ENCODE results near the gene PATL2. TPM values are rescaled to one million over a fixed set of nuclear protein-coding genes. Genes with fewer than 3 reads are reported as not detected.
"Not testable (repeated sequence)": the region's sequence is repeated elsewhere in the genome, so short reads cannot be mapped to it uniquely, and the experiment has no call there.

Gene PATL2
- total RNA-seq (2021) (1.2 and 1.6 TPM in 2 replicates), Bru-seq, nascent RNA (percentile 33 among the genes with signal in this experiment), BruChase-seq, experiment 1, labeled RNA remaining after a 2-hour chase (percentile 44 among the genes with signal in this experiment), BruChase-seq, experiment 2, labeled RNA remaining after a 6-hour chase (percentile 49 among the genes with signal in this experiment)
- long read RNA-seq, partial matches to known transcripts = 0 of 1 reads
- long read RNA-seq, other reads (novel, unspliced or antisense) = 1 of 1 reads

DNA sequence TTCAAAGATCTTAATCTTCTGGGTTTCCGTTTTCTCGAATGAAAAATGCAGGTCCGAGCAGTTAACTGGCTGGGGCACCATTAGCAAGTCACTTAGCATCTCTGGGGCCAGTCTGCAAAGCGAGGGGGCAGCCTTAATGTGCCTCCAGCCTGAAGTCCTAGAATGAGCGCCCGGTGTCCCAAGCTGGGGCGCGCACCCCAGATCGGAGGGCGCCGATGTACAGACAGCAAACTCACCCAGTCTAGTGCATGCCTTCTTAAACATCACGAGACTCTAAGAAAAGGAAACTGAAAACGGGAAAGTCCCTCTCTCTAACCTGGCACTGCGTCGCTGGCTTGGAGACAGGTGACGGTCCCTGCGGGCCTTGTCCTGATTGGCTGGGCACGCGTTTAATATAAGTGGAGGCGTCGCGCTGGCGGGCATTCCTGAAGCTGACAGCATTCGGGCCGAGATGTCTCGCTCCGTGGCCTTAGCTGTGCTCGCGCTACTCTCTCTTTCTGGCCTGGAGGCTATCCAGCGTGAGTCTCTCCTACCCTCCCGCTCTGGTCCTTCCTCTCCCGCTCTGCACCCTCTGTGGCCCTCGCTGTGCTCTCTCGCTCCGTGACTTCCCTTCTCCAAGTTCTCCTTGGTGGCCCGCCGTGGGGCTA is at the start of gene PATL2, which contains the start of gene B2M:
Gene PATL2 (minus strand): TSS at position 228 of the 647 bp plus-strand sequence. CDS start 34,833 bp downstream, outside the sequence.
Gene B2M (plus strand): TSS at position 422 of the 647 bp plus-strand sequence. CDS start 30 bp downstream, at position 452.
- no TSS peak for BruUV-seq (replicated peaks)
- peak within 1 kb of the TSS; percentile 94 for H3K27ac ChIP-seq (ENCODE audit: low read depth, low read length, poor library complexity, severe bottlenecking)

GRCh38 chr15:44753345-44753744 is 42.2 kb upstream of the PATL2 start:
- ChIA-PET POLR2A (ENCODE audit: low non-redundant PET) (no interaction called here), CTCF (no interaction called here)
- intact Hi-C loops (cut with micrococcal nuclease; ENCODE audit: unreplicated experiment) = no loop called here
- H3K27ac ChIP-seq (ENCODE audit: low read depth, low read length, poor library complexity, severe bottlenecking) = no peak overlapping the region
- H3K4me1 ChIP-seq (ENCODE audit: insufficient read depth, low read length, poor library complexity, severe bottlenecking) = no peaks in the 10 kb centered on the region
- TF ChIP-seq CTCF (conservative IDR thresholded peaks at IDR 0.05; ENCODE audit: low read depth, low read length) (no peak), EZH2 (IDR thresholded peaks at IDR 0.05; ENCODE audit: borderline replicate concordance, low read depth, low read length, poor library complexity, severe bottlenecking) (no peak)
- no peak for DNase-seq (ENCODE audit: low spot score)
- no peak overlapping the region for H3K4me3 ChIP-seq (ENCODE audit: low read depth, low read length, poor library complexity, severe bottlenecking)
- no TSS peak for BruUV-seq (replicated peaks)
- H3K27me3 ChIP-seq (replicated peaks; ENCODE audit: insufficient read depth, low read depth, low read length, poor library complexity) = no peaks in the 10 kb centered on the region
- H3K36me3 ChIP-seq (ENCODE audit: insufficient read depth, low read length, poor library complexity, severe bottlenecking) = no peaks in the 10 kb centered on the region
- peaks cover 15% of the 10 kb centered on the region for H3K9me3 ChIP-seq (ENCODE audit: low read depth, low read length, poor library complexity, severe bottlenecking)

More for the DNA sequence above, at the start of gene PATL2, which contains the start of gene B2M:
- CTCF ChIA-PET = interaction anchor here (1.2 to 2.4 kb wide), 2 partner anchors 15 to 48 kb away, joined by 5 to 8 read pairs; partner anchors contain the start of gene SPG11
- H3K4me1 ChIP-seq (ENCODE audit: insufficient read depth, low read length, poor library complexity, severe bottlenecking) = peaks cover 29% of the 10 kb centered on the region
- no peaks in the 10 kb centered on the region for H3K27me3 ChIP-seq (replicated peaks; ENCODE audit: insufficient read depth, low read depth, low read length, poor library complexity)
- POLR2A ChIA-PET (ENCODE audit: low non-redundant PET) = interaction anchor here (0.6 to 0.9 kb wide), 4 partner anchors 11 to 77 kb away, joined by 3 to 6 read pairs (median 4); no protein-coding TSS in a partner anchor
- H3K9me3 ChIP-seq (ENCODE audit: low read depth, low read length, poor library complexity, severe bottlenecking) = no peaks in the 10 kb centered on the region
- peaks cover 23% of the 10 kb centered on the region for H3K36me3 ChIP-seq (ENCODE audit: insufficient read depth, low read length, poor library complexity, severe bottlenecking)
- peak; percentile 98 for DNase-seq (ENCODE audit: low spot score)
- TF ChIP-seq CTCF (conservative IDR thresholded peaks at IDR 0.05; ENCODE audit: low read depth, low read length) (no peak), EZH2 (IDR thresholded peaks at IDR 0.05; ENCODE audit: borderline replicate concordance, low read depth, low read length, poor library complexity, severe bottlenecking) (no peak)
- intact Hi-C loops (cut with micrococcal nuclease; ENCODE audit: unreplicated experiment) = loop anchor here (5.0 kb wide), 1 partner anchor 49 kb away; the partner anchor contains the start of gene SPG11
- peak within 1 kb of the TSS; percentile 88 for H3K4me3 ChIP-seq (ENCODE audit: low read depth, low read length, poor library complexity, severe bottlenecking)

DNA sequence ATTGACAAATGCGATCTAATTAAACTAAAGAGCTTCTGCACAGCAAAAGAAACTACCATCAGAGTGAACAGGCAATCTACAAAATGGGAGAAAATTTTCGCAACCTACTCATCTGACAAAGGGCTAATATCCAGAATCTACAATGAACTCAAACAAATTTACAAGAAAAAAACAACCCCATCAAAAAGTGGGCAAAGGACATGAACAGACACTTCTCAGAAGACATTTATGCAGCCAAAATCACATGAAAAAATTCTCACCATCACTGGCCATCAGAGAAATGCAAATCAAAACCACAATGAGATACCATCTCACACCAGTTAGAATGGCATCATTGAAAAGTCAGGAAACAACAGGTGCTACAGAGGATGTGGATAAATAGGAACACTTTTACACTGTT is 32.3 kb upstream of the PATL2 start:
- POLR2A ChIA-PET (ENCODE audit: low non-redundant PET) = not testable (repeated sequence)

DNA sequence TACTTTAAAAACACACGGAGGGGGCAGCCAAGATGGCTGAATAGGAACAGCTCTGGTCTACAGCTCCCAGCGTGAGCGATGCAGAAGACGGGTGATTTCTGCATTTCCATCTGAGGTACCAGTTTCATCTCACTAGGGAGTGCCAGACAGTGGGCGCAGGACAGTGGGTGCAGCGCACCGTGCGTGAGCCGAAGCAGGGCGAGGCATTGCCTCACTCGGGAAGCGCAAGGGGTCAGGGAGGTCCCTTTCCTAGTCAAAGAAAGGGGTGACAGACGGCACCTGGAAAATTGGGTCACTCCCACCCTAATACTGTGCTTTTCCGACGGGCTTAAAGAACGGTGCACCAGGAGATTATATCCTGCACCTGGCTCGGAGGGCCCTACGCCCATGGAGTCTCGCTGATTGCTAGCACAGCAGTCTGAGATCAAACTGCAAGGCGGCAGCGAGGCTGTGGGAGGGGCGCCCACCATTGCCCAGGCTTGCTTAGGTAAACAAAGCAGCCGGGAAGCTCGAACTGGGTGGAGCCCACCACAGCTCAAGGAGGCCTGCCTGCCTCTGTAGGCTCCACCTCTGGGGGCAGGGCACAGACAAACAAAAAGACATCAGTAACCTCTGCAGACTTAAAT is 28.2 kb upstream of the PATL2 start:
- POLR2A ChIA-PET (ENCODE audit: low non-redundant PET); H3K36me3 ChIP-seq (ENCODE audit: insufficient read depth, low read length, poor library complexity, severe bottlenecking): not testable (repeated sequence)

More for the DNA sequence above, 32.3 kb upstream of the PATL2 start:
- H3K36me3 ChIP-seq (ENCODE audit: insufficient read depth, low read length, poor library complexity, severe bottlenecking); H3K27me3 ChIP-seq (replicated peaks; ENCODE audit: insufficient read depth, low read depth, low read length, poor library complexity); H3K4me1 ChIP-seq (ENCODE audit: insufficient read depth, low read length, poor library complexity, severe bottlenecking); BruUV-seq (replicated peaks); H3K4me3 ChIP-seq (ENCODE audit: low read depth, low read length, poor library complexity, severe bottlenecking); CTCF ChIA-PET; intact Hi-C loops (cut with micrococcal nuclease; ENCODE audit: unreplicated experiment); H3K9me3 ChIP-seq (ENCODE audit: low read depth, low read length, poor library complexity, severe bottlenecking); H3K27ac ChIP-seq (ENCODE audit: low read depth, low read length, poor library complexity, severe bottlenecking); DNase-seq (ENCODE audit: low spot score): not testable (repeated sequence)

More for the DNA sequence above, 28.2 kb upstream of the PATL2 start:
- CTCF ChIA-PET; H3K4me3 ChIP-seq (ENCODE audit: low read depth, low read length, poor library complexity, severe bottlenecking); H3K27ac ChIP-seq (ENCODE audit: low read depth, low read length, poor library complexity, severe bottlenecking); H3K27me3 ChIP-seq (replicated peaks; ENCODE audit: insufficient read depth, low read depth, low read length, poor library complexity); BruUV-seq (replicated peaks); DNase-seq (ENCODE audit: low spot score); H3K9me3 ChIP-seq (ENCODE audit: low read depth, low read length, poor library complexity, severe bottlenecking): not testable (repeated sequence)
- H3K4me1 ChIP-seq (ENCODE audit: insufficient read depth, low read length, poor library complexity, severe bottlenecking) = peaks cover 30% of the 10 kb centered on the region
- intact Hi-C loops (cut with micrococcal nuclease; ENCODE audit: unreplicated experiment) = loop anchor here (2.0 kb wide), 1 partner anchor 155 kb away; no protein-coding TSS in a partner anchor
